OCI-LY7 (cell line): ENCODE measurements around the gene THAP7. TPM values are rescaled to one million over a fixed set of nuclear protein-coding genes. Genes with fewer than 3 reads are reported as not detected.

Experiments
- BruUV-seq: library from RNA; stranded (reverse); fragments of 400-500 nt; replicated peaks from 2 replicates; lab custom pipeline; 2021; lab: Mats Ljungman, UMichigan
- CTCF ChIA-PET: fragments of 300-600 bp; sonication (Branson Sonifier 250); formaldehyde crosslinking; loops from one replicate; lab custom pipeline; 2022; ENCODE audit warnings: antibody characterized with exemption; ENCODE audit not compliant: unreplicated experiment; lab: Charles Lee
- POLR2A ChIA-PET: fragments of 300-600 bp; sonication (Branson Sonifier 250); formaldehyde crosslinking; loops from one replicate; lab custom pipeline; 2022; ENCODE audit warnings: antibody characterized with exemption; lab: Charles Lee
- DNase-seq: peaks from one replicate; pipeline ENCODE4 v3.0.0-alpha.2; 2015; ENCODE audit warnings: low spot score
- H2AFZ ChIP-seq: fragments of 200-600 bp; sonication (generic), shearing (Covaris generic); 2 replicates; pipeline ENCODE4 v1.6.1; 2014; ENCODE audit warnings: mild to moderate bottlenecking, antibody characterized with exemption, low read length, moderate library complexity
- H3K27ac ChIP-seq: fragments of 200-600 bp; sonication (generic); 2 replicates; pipeline ENCODE4 v1.5.1; 2014; ENCODE audit warnings: mixed run types, low read depth, mild to moderate bottlenecking, moderate library complexity, low read length, inconsistent platforms; ENCODE audit not compliant: poor library complexity, severe bottlenecking
- H3K36me3 ChIP-seq: fragments of 200-600 bp; sonication (generic); 2 replicates; pipeline ENCODE4 v1.6.1; 2014; ENCODE audit warnings: mild to moderate bottlenecking, antibody characterized with exemption, low read length, moderate library complexity, mixed read lengths; ENCODE audit not compliant: insufficient read depth
- H3K4me1 ChIP-seq: fragments of 200-600 bp; sonication (generic); 2 replicates; pipeline ENCODE4 v1.5.1; 2014; ENCODE audit warnings: mild to moderate bottlenecking, low read length; ENCODE audit not compliant: insufficient read depth, poor library complexity, severe bottlenecking
- H3K4me2 ChIP-seq: fragments of 200-600 bp; sonication (generic); 2 replicates; pipeline ENCODE4 v1.6.1; 2014; ENCODE audit warnings: mild to moderate bottlenecking, low read length
- H3K4me3 ChIP-seq: fragments of 200-600 bp; sonication (generic); 2 replicates; pipeline ENCODE4 v1.5.1; 2014; ENCODE audit warnings: mild to moderate bottlenecking, low read depth, low read length; ENCODE audit not compliant: poor library complexity, severe bottlenecking
- H3K79me2 ChIP-seq: fragments of 200-600 bp; sonication (generic); 2 replicates; pipeline ENCODE4 v1.6.1; 2016; ENCODE audit warnings: low read depth, mild to moderate bottlenecking, low read length, moderate library complexity, mixed read lengths; ENCODE audit not compliant: insufficient read depth
- H3K9me2 ChIP-seq: fragments of 200-600 bp; sonication (generic); 2 replicates; pipeline ENCODE4 v1.6.1; 2016; ENCODE audit warnings: mild to moderate bottlenecking, low read length, mixed read lengths; ENCODE audit not compliant: insufficient read depth
- H3K9me3 ChIP-seq: fragments of 200-600 bp; sonication (generic); 2 replicates; pipeline ENCODE4 v1.6.1; 2014; ENCODE audit warnings: mild to moderate bottlenecking, mixed run types, low read length, mixed read lengths
- H4K20me1 ChIP-seq: fragments of 200-600 bp; sonication (generic); 2 replicates; pipeline ENCODE4 v1.6.1; 2014; ENCODE audit warnings: mild to moderate bottlenecking, antibody characterized with exemption, low read length, moderate library complexity, mixed read lengths; ENCODE audit not compliant: insufficient read depth
- CTCF ChIP-seq: fragments of 200-600 bp; sonication (generic); conservative IDR thresholded peaks from 2 replicates; pipeline ENCODE4 v1.5.1; 2014; ENCODE audit warnings: mild to moderate bottlenecking, antibody characterized with exemption, low read length, moderate library complexity, mixed read lengths
- EZH2phosphoT487 ChIP-seq: fragments of 200-600 bp; sonication (generic); IDR thresholded peaks from 2 replicates; pipeline ENCODE4 v1.6.1; 2018; ENCODE audit warnings: low read depth, borderline replicate concordance, mild to moderate bottlenecking, mixed run types, antibody characterized with exemption, low read length, moderate library complexity, mixed read lengths
- intact Hi-C: fragments of 100-400 bp; cut with micrococcal nuclease; formaldehyde crosslinking; loops from one replicate; pipeline ENCODE4 v1.10.0; 2022; ENCODE audit not compliant: unreplicated experiment
- total RNA-seq, 2 experiments: library from RNA; depleted of rRNA in 1 of 2; stranded (reverse); fragments of >200 nt in 1 of 2; shearing (Covaris generic) in 1 of 2; gene quantifications; 2 replicates each; pipeline ENCODE4 v1.2.3, GENCODE V29; 2014 to 2022

THAP7 gene
- total RNA-seq, 2 experiments from 2014 or later = 36.3 to 73.0 TPM

DNA sequence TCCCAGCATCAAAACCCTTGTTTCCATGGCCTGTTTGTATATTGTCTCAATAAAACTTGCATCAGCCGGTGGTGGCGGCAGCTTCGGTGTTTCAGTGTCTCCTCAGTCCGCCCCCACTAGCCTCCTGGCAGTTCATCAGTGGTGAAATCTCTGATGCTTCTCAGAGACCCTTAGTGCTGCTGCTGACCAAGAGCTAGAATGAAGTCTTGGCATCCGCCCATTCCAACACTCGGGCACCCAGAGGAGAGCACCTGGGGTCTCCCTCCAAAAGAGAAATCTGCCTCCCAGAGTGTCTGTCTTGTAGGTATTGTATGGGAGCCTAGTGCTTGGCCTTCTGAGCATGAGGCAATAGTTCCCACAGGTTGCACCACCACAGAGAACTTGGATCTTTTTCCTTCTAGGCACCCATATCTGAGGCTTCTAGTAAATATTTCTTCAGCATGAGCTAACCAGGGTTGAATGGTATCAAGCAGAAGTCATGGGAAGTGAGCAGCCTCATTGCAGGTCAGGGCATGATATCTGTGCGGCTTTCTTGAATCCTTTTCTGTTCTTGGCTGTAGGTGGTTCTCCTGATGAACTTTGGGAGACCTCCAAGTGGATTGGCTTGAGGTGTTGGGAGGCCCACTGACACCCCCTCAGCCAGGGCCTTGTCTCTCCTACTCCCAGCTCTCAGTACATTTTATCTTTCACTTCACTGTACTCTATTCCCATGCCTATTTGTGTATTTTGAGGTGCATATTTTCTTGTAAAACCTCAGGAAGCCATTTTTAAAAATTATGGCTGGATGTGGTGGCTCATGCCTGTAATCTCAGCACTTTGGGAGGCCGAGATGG, 48.0 kb downstream of the THAP7 start:
- no peak overlapping the region for H2AFZ ChIP-seq
- no peak for TF ChIP-seq CTCF
- no peak for TF ChIP-seq EZH2phosphoT487
- no peak for DNase-seq
- H3K79me2 ChIP-seq = peaks cover 14% of the 10 kb centered on the region
- no peak overlapping the region for H3K27ac ChIP-seq
- H3K9me3 ChIP-seq = no peaks in the 10 kb centered on the region
- no peaks in the 10 kb centered on the region for H3K4me1 ChIP-seq
- H4K20me1 ChIP-seq = no peaks in the 10 kb centered on the region
- no peaks in the 10 kb centered on the region for H3K9me2 ChIP-seq
- CTCF ChIA-PET = no interaction called here
- H3K4me3 ChIP-seq = no peak overlapping the region
- BruUV-seq = no TSS peak
- H3K36me3 ChIP-seq = peaks cover 56% of the 10 kb centered on the region
- intact Hi-C loops = no loop called here
- no peak overlapping the region for H3K4me2 ChIP-seq
- POLR2A ChIA-PET = no interaction called here

DNA sequence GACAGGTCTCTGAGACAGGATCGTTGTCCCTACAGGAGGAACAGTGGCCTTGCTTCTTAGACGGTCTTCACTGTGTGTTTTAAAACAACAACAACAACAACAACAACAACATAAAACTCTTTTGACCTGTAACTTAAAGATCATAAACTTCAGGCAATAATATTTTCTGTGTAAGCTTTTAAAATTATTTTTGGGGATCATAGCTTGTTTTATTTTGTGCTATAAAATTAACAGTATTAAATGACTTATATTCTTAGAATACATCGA, 48.6 kb downstream of the THAP7 start:
- ChIA-PET POLR2A (no interaction called here), CTCF (no interaction called here)
- TF ChIP-seq EZH2phosphoT487 = no peak
- no peak for DNase-seq
- peaks cover 4% of the 10 kb centered on the region; the same call in 1 of the 2 replicates for H4K20me1 ChIP-seq
- peaks cover 62% of the 10 kb centered on the region for H3K36me3 ChIP-seq
- peaks cover 20% of the 10 kb centered on the region for H3K79me2 ChIP-seq
- no peaks in the 10 kb centered on the region for H3K9me3 ChIP-seq
- no peak overlapping the region for H3K4me3 ChIP-seq
- H3K27ac ChIP-seq = no peak overlapping the region
- H2AFZ ChIP-seq = no peak overlapping the region
- intact Hi-C loops = no loop called here
- no peak overlapping the region for H3K4me2 ChIP-seq
- H3K9me2 ChIP-seq = no peaks in the 10 kb centered on the region
- no TSS peak for BruUV-seq
- H3K4me1 ChIP-seq = no peaks in the 10 kb centered on the region

DNA sequence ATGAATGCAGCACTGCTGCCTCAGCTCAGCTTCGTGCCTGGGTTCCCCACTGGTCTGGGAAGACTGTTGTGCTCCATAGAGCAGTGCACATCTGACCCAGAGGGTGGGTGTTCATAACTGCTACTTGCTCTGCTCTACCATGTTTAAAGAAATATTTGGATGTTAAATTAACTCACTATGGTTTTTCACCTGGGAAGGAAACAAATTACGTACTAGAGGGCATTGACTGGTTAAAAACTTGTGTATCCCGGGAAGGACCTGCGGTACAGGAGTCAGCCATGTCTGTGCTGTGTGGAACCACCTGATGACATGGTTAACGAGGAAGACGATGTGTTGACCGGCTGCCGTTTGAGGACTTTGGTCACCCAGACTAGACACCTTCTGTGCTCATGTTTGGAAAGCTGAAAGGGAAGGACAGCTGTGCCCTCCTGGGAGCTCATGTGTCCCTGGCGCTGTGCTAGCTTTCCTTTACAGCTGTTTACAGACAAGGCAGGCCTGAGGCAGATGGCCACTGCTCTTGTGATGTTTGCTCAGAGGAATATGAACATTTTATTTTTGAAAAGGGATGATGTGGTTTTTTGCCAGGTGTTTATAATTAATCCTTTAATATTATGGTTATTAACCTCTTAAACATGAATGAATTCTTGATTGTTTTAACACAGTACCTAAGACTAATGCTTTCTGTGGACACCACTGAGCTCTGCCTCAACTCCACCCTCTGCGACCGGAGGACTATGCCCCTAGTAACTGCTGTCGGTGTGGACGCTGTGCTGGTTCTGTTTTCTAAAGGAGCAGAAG, 49.2 kb downstream of the THAP7 start:
- Histone ChIP-seq H4K20me1 (peaks cover 8% of the 10 kb centered on the region; the same call in 1 of the 2 replicates), H3K4me3 (no peak overlapping the region), H3K79me2 (peaks cover 25% of the 10 kb centered on the region), H3K9me2 (no peaks in the 10 kb centered on the region), H3K36me3 (peaks cover 68% of the 10 kb centered on the region), H3K9me3 (no peaks in the 10 kb centered on the region), H3K27ac (no peak overlapping the region), H2AFZ (no peak overlapping the region), H3K4me2 (no peak overlapping the region), H3K4me1 (no peaks in the 10 kb centered on the region)
- no TSS peak for BruUV-seq
- CTCF ChIA-PET = no interaction called here
- no peak for DNase-seq
- POLR2A ChIA-PET = no interaction called here
- intact Hi-C loops = no loop called here
- TF ChIP-seq EZH2phosphoT487 = no peak
- no peak for TF ChIP-seq CTCF
